ENCODE measurements around the gene BAIAP2. TPM values are rescaled to one million over a fixed set of nuclear protein-coding genes. Genes with fewer than 3 reads are reported as not detected.

The BAIAP2 gene
- total RNA-seq, 6 donors from 2014 or later, result 90.7 to 231 (median 123) TPM

- DNase-seq (peak in 1 of 2 donors; percentile 53), ATAC-seq (ENCODE audit: low FRiP score in 2 of 2) (no peak)
- TF ChIP-seq CTCF (IDR thresholded peaks at IDR 0.05) (no peak), POLR2AphosphoS5 (IDR thresholded peaks at IDR 0.05) (no peak), POLR2A (IDR thresholded peaks at IDR 0.05) (no peak), EP300 (IDR thresholded peaks at IDR 0.05) (no peak)
- Histone ChIP-seq H3K4me1 (peaks cover 41 to 80% (median 66%) of the 10 kb centered on the region in 4 donors), H3K9me3 (no peaks in the 10 kb centered on the region), H3K4me3 (no peak overlapping the region), H3K27me3 (no peaks in the 10 kb centered on the region), H3K36me3 (peaks cover 0 to 48% (median 30%) of the 10 kb centered on the region in 4 donors), H3K27ac (peak overlapping the region in 3 of 4 donors; percentile 89 to 94 (median 89))
- 59 to 76% methylated on average over 24 to 32 of the region's 32 CpGs for WGBS, 2 donors
Measured at GRCh38 chr17:81086789-81087551, 52.0 kb downstream of the BAIAP2 start.

GRCh38 chr17:81090361-81091136 is 55.6 kb downstream of the BAIAP2 start:
- Histone ChIP-seq H3K36me3 (peaks cover 0 to 48% (median 31%) of the 10 kb centered on the region in 4 donors), H3K4me3 (peak overlapping the region in 1 of 4 donors; percentile 4), H3K4me1 (peaks cover 26 to 70% (median 54%) of the 10 kb centered on the region in 4 donors), H3K27ac (peak overlapping the region; percentile 69 to 77 (median 70)), H3K27me3 (no peaks in the 10 kb centered on the region), H3K9me3 (no peaks in the 10 kb centered on the region)
- DNase-seq (peak; percentile 91 to 92), ATAC-seq (ENCODE audit: low FRiP score in 2 of 2) (peak; percentile 56 to 73)
- 44 to 64% methylated on average over 11 to 13 of the region's 26 CpGs for WGBS, 2 donors
- TF ChIP-seq CTCF (IDR thresholded peaks at IDR 0.05), result no peak
- TF ChIP-seq POLR2AphosphoS5 (IDR thresholded peaks at IDR 0.05), result peak in 1 of 2 donors; percentile 14

- peaks cover 0 to 42% (median 28%) of the 10 kb centered on the region in 4 donors for H3K36me3 ChIP-seq
- peaks cover 32 to 70% (median 57%) of the 10 kb centered on the region in 4 donors for H3K4me1 ChIP-seq
- H3K9me3 ChIP-seq, result no peaks in the 10 kb centered on the region
- H3K4me3 ChIP-seq, result no peak overlapping the region
- DNase-seq (no peak), ATAC-seq (ENCODE audit: low FRiP score in 2 of 2) (no peak)
- H3K27me3 ChIP-seq, result no peaks in the 10 kb centered on the region
- TF ChIP-seq POLR2AphosphoS5 (IDR thresholded peaks at IDR 0.05) (no peak), POLR2A (IDR thresholded peaks at IDR 0.05) (no peak), EP300 (IDR thresholded peaks at IDR 0.05) (no peak)
- WGBS, 2 donors, result 69% methylated on average over 8 of the region's 9 CpGs; no CpG with 5 or more reads in 1 of the 2 donors
- H3K27ac ChIP-seq, result peak overlapping the region; percentile 37 to 77 (median 61)
Measured at GRCh38 chr17:81091154-81091553, 56.2 kb downstream of the BAIAP2 start.

- peak in 1 of 2 donors; percentile 84 for DNase-seq
- peak overlapping the region; percentile 25 to 77 (median 61) for H3K27ac ChIP-seq
- no peak overlapping the region for H3K4me3 ChIP-seq
Measured at GRCh38 chr17:81091774-81092517, 57.0 kb downstream of the BAIAP2 start.

More at GRCh38 chr17:81091774-81092517, 57.0 kb downstream of the BAIAP2 start:
- TF ChIP-seq CTCF (IDR thresholded peaks at IDR 0.05) (no peak), POLR2A (IDR thresholded peaks at IDR 0.05) (no peak), POLR2AphosphoS5 (IDR thresholded peaks at IDR 0.05) (no peak), EP300 (IDR thresholded peaks at IDR 0.05) (no peak)
- no peaks in the 10 kb centered on the region for H3K9me3 ChIP-seq
- 88 to 100% methylated on average over 1 to 23 of the region's 23 CpGs for WGBS, 2 donors
- H3K36me3 ChIP-seq, result peaks cover 0 to 34% (median 21%) of the 10 kb centered on the region in 4 donors
- no peaks in the 10 kb centered on the region for H3K27me3 ChIP-seq
- no peak for ATAC-seq (ENCODE audit: low FRiP score in 2 of 2)
- peaks cover 40 to 72% (median 63%) of the 10 kb centered on the region in 4 donors for H3K4me1 ChIP-seq
